Measurements from ENCODE around the gene MRPS26. TPM values are rescaled to one million over a fixed set of nuclear protein-coding genes. Genes with fewer than 3 reads are reported as not detected.
"Not testable (repeated sequence)": the region's sequence is repeated elsewhere in the genome, so short reads cannot be mapped to it uniquely, and the experiment has no call there.

The MRPS26 gene
- total RNA-seq, 2 donors from 2014 or later, result 75.8 to 129 TPM

GRCh38 chr20:3021327-3021726 is 24.5 kb upstream of the MRPS26 start:
- intact Hi-C loops (cut with DNase I), result no loop called here
- H3K27ac ChIP-seq, result peak overlapping the region in 1 of 2 donors; percentile 76
- H3K9me3 ChIP-seq, result no peaks in the 10 kb centered on the region
- no peak overlapping the region for H3K4me3 ChIP-seq
- no peak for TF ChIP-seq CTCF (IDR thresholded peaks at IDR 0.05)
- peak; percentile 40 for TF ChIP-seq POLR2AphosphoS5 (IDR thresholded peaks at IDR 0.05)
- H3K4me1 ChIP-seq (replicated peaks), result peaks cover 22% of the 10 kb centered on the region
- no peaks in the 10 kb centered on the region for H3K36me3 ChIP-seq
- no peaks in the 10 kb centered on the region for H3K27me3 ChIP-seq (replicated peaks; ENCODE audit: insufficient read depth)
- no peak for DNase-seq (ENCODE audit: low spot score)
- 80% methylated on average over 4 of the region's 4 CpGs for WGBS

DNA sequence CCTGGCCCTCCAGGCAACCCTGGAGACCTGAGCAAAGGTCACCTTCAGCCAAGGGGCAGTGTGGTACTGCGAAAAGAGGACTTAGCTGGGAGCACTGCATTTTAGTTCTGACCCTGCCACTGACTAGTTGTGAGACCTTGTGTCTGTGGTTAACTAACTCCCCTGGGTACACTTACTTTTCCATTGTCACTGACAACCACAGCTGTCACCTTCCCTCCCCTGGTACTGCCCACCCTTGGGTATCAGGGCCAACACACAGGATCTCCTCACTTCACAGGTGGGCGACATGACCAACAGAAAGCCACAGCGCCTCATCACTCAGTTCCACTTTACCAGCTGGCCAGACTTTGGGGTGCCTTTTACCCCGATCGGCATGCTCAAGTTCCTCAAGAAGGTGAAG is 24.1 kb upstream of the MRPS26 start:
- Histone ChIP-seq H3K27me3 (replicated peaks; ENCODE audit: insufficient read depth) (no peaks in the 10 kb centered on the region), H3K36me3 (no peaks in the 10 kb centered on the region), H3K9me3 (no peaks in the 10 kb centered on the region), H3K4me3 (no peak overlapping the region), H3K4me1 (replicated peaks) (peaks cover 22% of the 10 kb centered on the region), H3K27ac (peak overlapping the region; percentile 57 to 76)
- 96% methylated on average over 5 of the region's 5 CpGs for WGBS
- TF ChIP-seq POLR2A (IDR thresholded peaks at IDR 0.05) (no peak), POLR2AphosphoS5 (IDR thresholded peaks at IDR 0.05) (no peak), CTCF (IDR thresholded peaks at IDR 0.05) (no peak)
- intact Hi-C loops (cut with DNase I), result no loop called here
- DNase-seq (ENCODE audit: low spot score), result no peak

GRCh38 chr20:3022559-3023490 is 23.0 kb upstream of the MRPS26 start:
- WGBS, result 32% methylated on average over 20 of the region's 20 CpGs
- DNase-seq (ENCODE audit: low spot score), result peak; percentile 51
- intact Hi-C loops (cut with DNase I); H3K4me3 ChIP-seq; H3K36me3 ChIP-seq; H3K27me3 ChIP-seq (replicated peaks; ENCODE audit: insufficient read depth); H3K9me3 ChIP-seq: not testable (repeated sequence)
- peak; percentile 57 for TF ChIP-seq POLR2AphosphoS5 (IDR thresholded peaks at IDR 0.05)
- Histone ChIP-seq H3K4me1 (replicated peaks) (peaks cover 22% of the 10 kb centered on the region), H3K27ac (peak overlapping the region; percentile 57 to 76)

DNA sequence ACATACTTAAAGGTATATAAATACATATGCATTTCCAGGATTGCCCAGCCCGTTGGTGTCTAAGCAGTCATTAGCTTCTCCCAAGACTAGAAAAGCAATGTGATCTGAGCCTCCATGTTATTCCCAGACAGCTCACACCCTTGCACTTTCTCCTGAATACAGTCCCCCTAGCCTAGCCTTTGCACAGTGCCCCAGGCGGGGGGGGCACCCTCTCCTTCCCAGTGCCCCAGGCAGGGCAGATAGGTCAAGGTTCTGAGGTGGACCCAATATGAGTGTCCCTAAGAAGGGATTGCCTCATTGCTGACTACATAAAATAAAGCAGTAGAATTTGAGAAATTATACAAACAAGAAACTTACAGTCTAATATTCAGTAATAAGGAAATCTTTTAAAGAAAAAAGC is 17.9 kb upstream of the MRPS26 start:
- Histone ChIP-seq H3K4me1 (replicated peaks) (peaks cover 8% of the 10 kb centered on the region), H3K9me3 (no peaks in the 10 kb centered on the region), H3K27ac (no peak overlapping the region), H3K27me3 (replicated peaks; ENCODE audit: insufficient read depth) (no peaks in the 10 kb centered on the region), H3K4me3 (no peak overlapping the region), H3K36me3 (no peaks in the 10 kb centered on the region)
- no peak for DNase-seq (ENCODE audit: low spot score)
- TF ChIP-seq POLR2AphosphoS5 (IDR thresholded peaks at IDR 0.05) (no peak), POLR2A (IDR thresholded peaks at IDR 0.05) (no peak), CTCF (IDR thresholded peaks at IDR 0.05) (no peak)
- intact Hi-C loops (cut with DNase I), result no loop called here
- WGBS, result 89% methylated on average over 2 of the region's 2 CpGs

DNA sequence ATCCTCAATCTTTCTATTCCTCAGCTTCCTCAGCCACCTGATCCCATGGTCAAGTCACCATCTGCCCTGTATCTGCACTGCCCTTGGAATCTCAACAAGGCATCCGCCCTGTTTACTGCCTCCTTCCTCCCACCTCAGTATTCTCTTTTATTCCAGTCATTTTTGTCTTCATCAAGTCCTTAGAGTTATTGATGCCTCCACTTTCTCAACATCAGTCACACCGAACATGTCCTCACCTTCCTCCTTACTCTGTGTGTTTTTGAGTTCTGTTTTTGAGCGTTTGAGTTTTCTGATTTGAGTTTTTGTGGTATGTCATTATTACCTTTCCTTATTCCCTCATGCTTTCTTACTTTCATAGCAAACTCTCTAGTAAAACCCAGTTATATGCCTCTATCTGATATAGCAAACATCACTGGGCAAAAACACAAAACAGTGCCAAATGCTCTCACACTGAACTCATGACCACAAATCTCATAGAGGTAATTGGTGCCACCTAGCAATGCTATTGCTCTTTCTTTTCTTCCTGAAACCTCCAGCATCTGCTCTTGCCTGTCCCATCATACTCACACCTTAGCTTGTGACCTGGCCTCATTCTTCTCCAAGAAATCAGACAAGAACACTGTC is 14.2 kb upstream of the MRPS26 start:
- Histone ChIP-seq H3K4me3 (no peak overlapping the region), H3K27me3 (replicated peaks; ENCODE audit: insufficient read depth) (no peaks in the 10 kb centered on the region), H3K27ac (no peak overlapping the region), H3K36me3 (peaks cover 0 to 3% of the 10 kb centered on the region in 2 donors), H3K4me1 (replicated peaks) (no peaks in the 10 kb centered on the region), H3K9me3 (no peaks in the 10 kb centered on the region)
- WGBS, result 93% methylated on average over 3 of the region's 3 CpGs
- DNase-seq (ENCODE audit: low spot score), result no peak
- TF ChIP-seq CTCF (IDR thresholded peaks at IDR 0.05) (no peak), POLR2AphosphoS5 (IDR thresholded peaks at IDR 0.05) (no peak)
- intact Hi-C loops (cut with DNase I), result no loop called here

Measured in prostate gland (tissue), 2 donors.